Ovary (tissue), 3 donors: ENCODE measurements around the gene RRP8.

Source experiments
- CTCF ChIP-seq, 3 donors: fragments of 450-650 bp in 2 of 3; fragments of 200-600 bp in 1 of 3; IDR thresholded peaks; one replicate each; pipeline versions ENCODE4 v1.5.1 to v1.8.0; 2016 to 2022; ENCODE audit warnings: antibody characterized with exemption in 3 of 3, mild to moderate bottlenecking in 1 of 3
- POLR2A ChIP-seq: fragments of 450-650 bp; IDR thresholded peaks from one replicate; pipeline ENCODE4 v1.6.1; 2017; ENCODE audit warnings: antibody characterized with exemption, mild to moderate bottlenecking, moderate library complexity
- donor health status: DM: no; HTN: no; CAD: no.

- TF ChIP-seq CTCF (IDR thresholded peaks at IDR 0.05) (no peak), POLR2A (no peak)
These were observed 18.3 kb upstream of the RRP8 start for GRCh38 chr11:6621711-6622211.
